Activated T-helper 1 cell treated with Interleukin-2 at 50 U/mL for 16 hours (primary cell): Measurements from ENCODE around the gene CLDN15.
A peak's percentile ranks its signal among the peaks of the same experiment; 100 is the strongest.
"Not testable (repeated sequence)": the region's sequence is repeated elsewhere in the genome, so short reads cannot be mapped to it uniquely, and the experiment has no call there.

ENCODE experiments used
- DNase-seq: peaks from one replicate; pipeline ENCODE4 v3.0.0-alpha.2; 2020; ENCODE audit warnings: low read depth

Gene CLDN15

DNA sequence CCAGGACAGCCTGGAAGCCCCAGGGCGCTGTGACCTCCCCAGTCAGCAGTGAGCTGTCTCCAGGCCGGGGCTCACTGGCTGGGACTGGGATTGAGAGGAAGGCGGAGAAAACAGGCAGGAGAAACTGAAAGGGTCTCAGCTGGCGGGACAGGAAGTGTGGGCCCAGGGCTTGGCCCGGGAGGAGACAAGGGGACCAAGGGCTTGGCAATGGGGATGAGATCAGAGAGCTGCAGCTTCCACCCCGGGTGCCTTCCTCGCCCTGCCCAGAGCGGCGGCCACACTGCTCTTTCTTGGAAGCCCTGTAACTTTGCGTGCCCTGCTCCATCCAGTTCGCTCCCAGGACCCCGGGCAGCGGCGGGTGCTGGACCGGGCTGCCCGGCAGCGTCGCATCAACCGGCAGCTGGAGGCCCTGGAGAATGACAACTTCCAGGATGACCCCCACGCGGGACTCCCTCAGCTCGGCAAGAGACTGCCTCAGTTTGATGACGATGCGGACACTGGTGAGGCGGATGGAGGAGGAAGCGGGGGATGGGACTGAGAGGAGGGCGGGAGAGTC is 15.2 kb downstream of the CLDN15 start:
- DNase-seq, result no peak

- no peak for DNase-seq
Measured at GRCh38 chr7:101220295-101220694, 17.3 kb downstream of the CLDN15 start.

GRCh38 chr7:101218236-101219125 is 19.1 kb downstream of the CLDN15 start:
- no peak for DNase-seq

DNA sequence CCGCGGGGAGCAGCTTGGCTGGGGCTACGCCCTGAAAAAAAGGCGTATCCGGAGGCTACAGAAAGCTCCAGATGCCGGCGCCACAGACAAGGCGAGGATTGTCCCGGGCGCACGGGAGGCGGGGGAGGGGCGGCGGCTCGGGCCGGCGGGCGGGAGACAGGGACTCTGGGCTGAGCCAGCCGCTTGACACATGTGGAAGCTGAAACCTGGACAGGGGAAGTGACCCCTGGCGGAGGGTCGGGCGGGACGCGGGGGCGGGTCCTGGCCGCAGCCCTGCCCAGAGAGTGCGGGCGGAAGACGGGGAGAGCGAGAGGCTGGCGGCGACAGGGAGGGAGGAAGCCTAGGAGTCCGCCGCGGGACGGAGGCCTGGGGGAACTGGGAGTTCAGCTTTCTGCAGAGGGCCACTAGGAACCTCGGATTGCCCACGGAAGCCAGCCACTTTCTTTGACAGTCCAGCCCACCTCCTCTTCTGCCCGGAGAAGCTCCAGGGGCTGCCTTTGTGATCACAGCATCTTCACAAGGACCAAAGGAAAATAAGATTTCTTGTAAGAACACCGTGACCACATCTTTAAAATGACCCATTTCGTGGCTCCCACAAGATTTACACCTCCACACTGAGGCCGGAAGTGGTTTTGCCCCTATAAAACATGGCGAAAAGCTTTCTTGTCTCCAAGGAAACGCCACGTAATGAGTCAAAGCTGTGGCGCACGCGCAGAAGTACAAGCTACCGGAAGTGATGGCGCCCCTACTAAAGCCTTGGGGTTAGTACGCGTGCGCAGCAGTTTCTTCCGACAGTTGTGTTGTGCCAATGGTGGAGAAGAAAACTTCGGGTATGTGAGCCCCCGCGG is 20.0 kb downstream of the CLDN15 start, which contains the start of the genes PLOD3 and ZNHIT1:
Gene PLOD3 (minus strand): TSS at position 194 of the 848 bp plus-strand sequence. CDS start 307 bp downstream, outside the sequence.
Gene ZNHIT1 (plus strand): TSS at position 778 of the 848 bp plus-strand sequence. CDS start 31 bp downstream, at position 809.
- DNase-seq, result peak; percentile 87

DNA sequence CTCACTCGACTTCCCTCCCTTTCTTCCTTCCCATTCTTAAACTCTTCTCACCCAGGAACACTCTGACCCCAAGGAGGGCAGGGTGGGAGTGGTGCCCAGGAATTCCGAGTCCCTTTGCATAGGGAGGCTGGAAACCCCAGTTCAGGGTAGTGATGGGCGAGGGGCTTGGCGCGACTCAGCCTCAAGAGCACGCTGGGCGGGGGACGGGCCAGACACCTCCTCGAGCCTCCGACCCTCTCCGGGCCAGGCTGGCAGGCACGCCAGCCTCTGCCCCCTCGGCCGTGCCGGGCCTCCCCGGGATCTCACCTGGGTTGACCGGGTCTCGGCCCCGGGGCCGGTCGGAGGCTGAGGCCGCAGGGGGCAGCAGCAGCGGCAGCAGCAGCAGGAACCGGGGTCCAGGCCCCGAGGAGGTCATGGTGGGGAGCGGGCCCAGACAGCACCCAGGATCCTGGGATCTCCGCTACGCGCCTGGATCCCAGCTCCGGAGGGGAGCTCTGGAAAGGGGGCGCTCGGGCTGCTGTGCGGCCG is 20.7 kb downstream of the CLDN15 start:
- no peak for DNase-seq

GRCh38 chr7:101216001-101216859 is 21.4 kb downstream of the CLDN15 start:
- DNase-seq, result no peak

- no peak for DNase-seq
Measured at GRCh38 chr7:101212014-101212413, 25.6 kb downstream of the CLDN15 start.

DNA sequence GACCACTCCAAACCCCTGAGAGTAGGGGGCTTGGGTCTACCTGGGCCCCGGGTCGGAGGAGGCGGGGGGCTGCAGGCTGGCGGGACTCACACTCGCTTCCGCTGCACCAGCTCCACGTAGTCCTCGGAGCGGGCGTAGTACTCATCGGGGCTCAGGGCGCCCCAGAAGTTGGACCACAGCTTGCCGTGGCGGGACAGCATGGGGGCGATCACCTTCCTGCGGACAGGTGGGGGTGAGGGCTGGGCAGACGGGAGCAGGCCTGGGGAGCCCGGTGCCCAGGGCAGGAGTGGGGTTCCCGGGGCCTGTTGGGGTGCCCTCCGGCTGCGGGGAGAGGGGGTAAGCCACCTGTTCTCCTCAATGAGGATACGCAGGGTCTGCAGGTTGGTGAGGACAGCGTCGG is 26.1 kb downstream of the CLDN15 start:
- no peak for DNase-seq

DNA sequence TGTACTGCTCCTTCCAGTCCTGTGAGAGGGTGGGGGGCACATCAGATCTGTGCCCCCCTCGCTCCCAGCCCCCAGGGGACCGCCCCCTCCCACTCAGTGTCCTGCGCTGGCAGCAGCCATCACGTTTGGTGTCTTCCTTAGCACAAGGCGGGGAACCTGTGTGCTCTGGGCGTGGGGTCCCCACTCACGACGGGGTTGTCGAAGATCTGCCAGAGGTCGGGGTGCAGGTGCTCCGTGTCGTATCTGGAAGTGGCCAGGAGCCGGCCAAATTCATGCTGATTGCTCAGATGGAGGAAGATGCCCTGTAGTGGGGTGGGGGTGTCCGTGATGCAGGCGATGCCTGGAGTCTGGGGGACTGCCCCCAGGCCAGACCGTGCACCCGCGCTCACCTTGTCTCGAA is 27.5 kb downstream of the CLDN15 start:
- DNase-seq, result no peak

- no peak for DNase-seq
Measured at GRCh38 chr7:101208794-101209193, 28.8 kb downstream of the CLDN15 start.

- no peak for DNase-seq
Measured at GRCh38 chr7:101207459-101207858, 30.1 kb downstream of the CLDN15 start.

GRCh38 chr7:101206665-101207042 is 30.9 kb downstream of the CLDN15 start:
- no peak for DNase-seq

GRCh38 chr7:101205901-101206664 is 31.5 kb downstream of the CLDN15 start:
- DNase-seq, result no peak

GRCh38 chr7:101203740-101204738 is 33.6 kb downstream of the CLDN15 start:
- DNase-seq, result not testable (repeated sequence)

- no peak for DNase-seq
Measured at GRCh38 chr7:101202603-101202918, 35.0 kb downstream of the CLDN15 start.

DNA sequence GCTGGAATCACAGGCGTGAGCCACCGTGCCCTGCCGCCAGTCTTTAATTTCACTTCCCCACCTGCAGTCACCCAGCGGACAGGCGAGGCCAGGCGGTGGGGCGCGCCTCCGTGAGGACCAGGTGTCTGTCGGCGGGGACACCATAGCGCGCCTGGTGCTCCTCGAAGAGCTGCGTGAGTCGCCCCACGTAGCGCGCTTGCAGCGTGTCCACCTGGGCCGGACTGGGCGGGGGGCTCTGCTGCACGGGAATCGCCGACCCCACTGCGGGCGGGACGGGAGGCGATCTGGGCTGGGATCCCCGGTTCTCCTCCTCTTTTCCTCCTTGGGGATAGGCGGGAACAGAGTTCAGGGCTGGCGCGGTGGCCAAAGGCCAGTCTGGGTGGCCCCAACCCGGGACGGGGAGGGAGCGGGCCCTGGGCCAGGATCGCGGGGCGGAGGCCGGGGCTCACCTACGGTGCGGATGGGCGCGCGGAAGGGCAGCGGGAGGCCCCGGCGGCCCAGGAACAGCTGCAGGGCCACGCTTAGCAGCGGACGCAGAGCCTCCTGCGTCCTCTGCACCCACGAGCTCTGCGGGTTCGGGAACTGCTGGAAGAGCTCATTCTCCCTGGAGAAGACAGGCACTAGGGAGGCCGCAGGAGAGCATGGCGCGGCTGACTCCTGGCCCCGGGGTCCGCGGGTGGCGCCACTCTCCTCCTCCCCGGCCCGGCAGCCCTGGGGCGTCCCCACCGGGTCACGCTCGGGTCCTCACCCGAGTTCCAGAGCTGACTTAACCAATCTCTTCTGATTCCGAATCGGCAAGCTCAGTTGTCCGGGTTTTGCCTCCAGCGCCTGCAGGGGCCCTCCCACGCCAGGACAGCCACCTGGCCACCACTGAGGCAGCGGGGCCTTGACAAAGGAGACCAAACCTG is 35.7 kb downstream of the CLDN15 start:
- no peak for DNase-seq

DNA sequence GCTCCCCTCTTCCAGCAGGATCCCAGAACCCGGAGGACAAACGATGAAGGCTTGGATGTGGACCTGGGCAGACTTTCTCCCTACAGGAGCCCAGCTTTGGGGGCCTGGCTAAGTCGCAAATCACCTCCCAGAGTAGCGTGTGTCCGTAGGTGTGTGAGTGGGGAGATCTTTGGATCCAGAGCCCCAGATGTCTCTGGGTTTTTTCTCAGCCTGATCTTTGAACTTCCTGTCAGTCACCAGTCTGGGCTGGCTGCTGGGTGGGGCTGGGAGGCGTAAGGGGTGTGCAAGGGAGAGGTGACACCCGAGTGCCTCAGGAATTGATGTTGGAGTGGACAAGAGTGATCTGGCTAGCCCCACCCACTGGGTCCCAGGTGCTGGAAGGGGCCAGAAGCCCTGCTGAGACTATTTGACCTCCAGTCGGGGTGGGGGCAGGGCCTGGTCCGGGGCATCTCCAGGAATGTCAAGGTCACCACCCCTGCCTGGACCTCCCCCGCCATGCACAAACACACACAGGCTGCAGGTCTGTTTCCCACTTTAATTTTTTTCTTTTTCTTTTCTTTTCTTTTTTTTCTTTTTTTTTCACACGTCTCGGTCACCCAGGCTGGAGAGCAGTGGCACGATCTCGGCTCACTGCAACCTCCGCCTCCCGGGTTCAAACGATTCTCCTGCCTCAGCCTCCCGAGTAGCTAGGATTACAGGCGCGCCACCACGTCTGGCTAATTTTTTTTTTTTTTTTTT is 36.6 kb downstream of the CLDN15 start, which contains the start of gene MOGAT3:
Gene MOGAT3 (minus strand): TSS at position 175 of the 738 bp plus-strand sequence. CDS start 182 bp downstream, outside the sequence.
- no peak for DNase-seq
